ENCODE results near the gene CDCA8. TPM values are rescaled to one million over a fixed set of nuclear protein-coding genes. Genes with fewer than 3 reads are reported as not detected.

CDCA8 gene
- total RNA-seq, 1 experiment from 2014 or later, result 51.7 TPM

GRCh38 chr1:37658486-37658885 is 33.8 kb upstream of the CDCA8 start:
- Histone ChIP-seq H3K27me3 (ENCODE audit: insufficient read depth, low read length) (no peaks in the 10 kb centered on the region), H3K79me2 (ENCODE audit: insufficient read depth, low read length) (no peaks in the 10 kb centered on the region), H3K4me3 (replicated peaks in 1 of 2; ENCODE audit: low read depth in 1 of 2, low read length in 2 of 2) (no peak overlapping the region), H3K9ac (ENCODE audit: low read length) (no peak overlapping the region), H3K9me3 (ENCODE audit: control insufficient read depth in 1 of 2, insufficient read depth in 1 of 2, low read depth in 1 of 2, low read length in 2 of 2) (no peaks in the 10 kb centered on the region), H3K4me1 (ENCODE audit: control insufficient read depth in 1 of 2, insufficient read depth in 2 of 2, low read length in 2 of 2) (no peaks in the 10 kb centered on the region), H3K27ac (ENCODE audit: low read depth, low read length) (no peak overlapping the region), H3K36me3 (ENCODE audit: control insufficient read depth in 1 of 2, insufficient read depth in 2 of 2, low read length in 2 of 2) (no peaks in the 10 kb centered on the region), H3K4me2 (ENCODE audit: low read length) (no peak overlapping the region), H4K20me1 (ENCODE audit: insufficient read depth) (no peaks in the 10 kb centered on the region), H3K9me2 (ENCODE audit: insufficient read depth) (no peaks in the 10 kb centered on the region), H2AFZ (ENCODE audit: low read depth, low read length, poor library complexity, severe bottlenecking) (no peak overlapping the region)
- CTCF ChIA-PET, result no interaction called here
- no TSS peak for BruUV-seq (replicated peaks)
- no peak for ATAC-seq
- no peak for TF ChIP-seq FOSL1 (IDR thresholded peaks at IDR 0.05; ENCODE audit: low read depth)
- RAD21 ChIA-PET (ENCODE audit: low non-redundant PET in 1 of 2, low total read pairs in 2 of 2, uncharacterized antibody in 2 of 2, unreplicated experiment in 2 of 2), result no interaction called here
- no peak for DNase-seq (ENCODE audit: low read depth, low spot score)
- POLR2A ChIA-PET, result no interaction called here
- intact Hi-C loops (cut with micrococcal nuclease), result no loop called here

DNA sequence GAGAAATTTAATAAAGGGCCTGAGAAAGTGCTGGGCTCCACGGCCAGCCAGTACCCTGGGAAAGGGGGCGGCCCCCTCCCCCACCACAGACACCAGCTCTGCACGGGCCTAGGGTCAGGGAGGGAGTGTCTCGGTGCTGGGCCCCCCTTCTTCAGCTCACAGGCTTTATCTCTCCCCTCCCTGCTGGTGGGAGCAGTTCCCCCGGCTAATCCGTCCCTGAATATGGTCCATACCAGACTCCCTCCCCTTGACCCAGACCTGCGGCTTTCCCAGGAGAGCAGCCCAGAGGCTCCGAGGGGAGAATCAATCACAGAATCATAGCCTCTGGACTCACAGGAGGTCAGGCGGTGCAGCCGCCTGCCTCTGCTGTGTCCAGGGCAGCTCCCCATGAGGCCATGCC is 31.7 kb upstream of the CDCA8 start:
- Histone ChIP-seq H3K27ac (ENCODE audit: low read depth, low read length) (no peak overlapping the region), H3K36me3 (ENCODE audit: control insufficient read depth in 1 of 2, insufficient read depth in 2 of 2, low read length in 2 of 2) (no peaks in the 10 kb centered on the region), H3K79me2 (ENCODE audit: insufficient read depth, low read length) (no peaks in the 10 kb centered on the region), H3K27me3 (ENCODE audit: insufficient read depth, low read length) (no peaks in the 10 kb centered on the region), H2AFZ (ENCODE audit: low read depth, low read length, poor library complexity, severe bottlenecking) (no peak overlapping the region), H3K4me2 (ENCODE audit: low read length) (no peak overlapping the region), H4K20me1 (ENCODE audit: insufficient read depth) (no peaks in the 10 kb centered on the region), H3K4me3 (replicated peaks in 1 of 2; ENCODE audit: low read depth in 1 of 2, low read length in 2 of 2) (no peak overlapping the region), H3K4me1 (ENCODE audit: control insufficient read depth in 1 of 2, insufficient read depth in 2 of 2, low read length in 2 of 2) (no peaks in the 10 kb centered on the region), H3K9me2 (ENCODE audit: insufficient read depth) (no peaks in the 10 kb centered on the region), H3K9me3 (ENCODE audit: control insufficient read depth in 1 of 2, insufficient read depth in 1 of 2, low read depth in 1 of 2, low read length in 2 of 2) (no peaks in the 10 kb centered on the region), H3K9ac (ENCODE audit: low read length) (no peak overlapping the region)
- no TSS peak for BruUV-seq (replicated peaks)
- ChIA-PET RAD21 (ENCODE audit: low non-redundant PET in 1 of 2, low total read pairs in 2 of 2, uncharacterized antibody in 2 of 2, unreplicated experiment in 2 of 2) (no interaction called here), POLR2A (no interaction called here), CTCF (no interaction called here)
- TF ChIP-seq ZNF274 (IDR thresholded peaks at IDR 0.05; ENCODE audit: low read depth, low read length), result no peak
- no peak for TF ChIP-seq SP1 (IDR thresholded peaks at IDR 0.05; ENCODE audit: low read depth)
- no peak for TF ChIP-seq CTCF (IDR thresholded peaks at IDR 0.05 in 2 of 3, conservative IDR thresholded peaks at IDR 0.05 in 1 of 3; ENCODE audit: borderline replicate concordance in 1 of 3, insufficient read depth in 1 of 3, low read depth in 2 of 3, low read length in 2 of 3)
- no peak for TF ChIP-seq POLR2A (IDR thresholded peaks at IDR 0.05; ENCODE audit: borderline replicate concordance, extremely low read depth, insufficient read depth, insufficient read length)
- TF ChIP-seq, protein P1, sequence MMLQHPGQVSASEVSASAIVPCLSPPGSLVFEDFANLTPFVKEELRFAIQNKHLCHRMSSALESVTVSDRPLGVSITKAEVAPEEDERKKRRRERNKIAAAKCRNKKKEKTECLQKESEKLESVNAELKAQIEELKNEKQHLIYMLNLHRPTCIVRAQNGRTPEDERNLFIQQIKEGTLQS (IDR thresholded peaks at IDR 0.05), result no peak
- DNase-seq (ENCODE audit: low read depth, low spot score) (no peak), ATAC-seq (no peak)
- intact Hi-C loops (cut with micrococcal nuclease), result no loop called here
